A204.1 (cell line): ENCODE results near the gene PAK1.
"Not testable (repeated sequence)": the region's sequence is repeated elsewhere in the genome, so short reads cannot be mapped to it uniquely, and the experiment has no call there.

Experiments
- FAIRE-seq: peaks from 2 replicates; lab custom pipeline; 2012; peaks lifted over from hg19 to GRCh38; lab: Jason Lieb, UNC

The PAK1 gene

DNA sequence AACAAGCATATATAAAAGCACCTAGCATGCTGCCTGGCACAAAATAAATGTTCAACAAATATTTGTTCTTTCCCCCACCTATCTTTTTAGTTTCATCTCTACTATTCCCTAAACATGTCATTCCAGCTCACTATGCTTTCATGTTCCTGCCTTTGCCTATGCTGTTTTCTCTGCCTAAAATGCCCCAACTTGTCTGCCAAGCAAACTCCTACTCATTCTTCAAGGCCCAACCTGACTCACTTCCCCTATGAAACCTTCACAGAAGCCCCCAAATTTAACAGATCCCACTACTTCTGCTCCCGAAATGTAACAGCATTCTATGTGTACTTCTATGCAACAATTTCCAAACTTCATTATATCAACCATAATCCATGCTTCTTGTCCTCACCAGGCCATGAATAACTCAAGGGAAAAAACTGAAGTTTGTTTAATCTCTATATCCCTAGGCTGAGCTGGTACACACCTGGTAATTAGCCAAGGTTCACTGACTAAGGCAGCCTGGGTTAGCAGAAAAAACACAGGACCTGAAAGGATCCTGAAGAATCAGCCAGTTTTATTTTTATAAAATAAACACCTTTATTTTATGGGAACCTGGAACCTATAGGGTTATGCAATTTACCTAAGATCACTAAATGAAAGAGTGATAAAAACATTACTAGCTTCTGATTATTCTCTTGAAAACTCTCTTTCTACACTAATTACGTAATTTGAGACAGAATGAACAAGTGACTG is 72.2 kb downstream of the PAK1 start:
- FAIRE-seq = no peak

DNA sequence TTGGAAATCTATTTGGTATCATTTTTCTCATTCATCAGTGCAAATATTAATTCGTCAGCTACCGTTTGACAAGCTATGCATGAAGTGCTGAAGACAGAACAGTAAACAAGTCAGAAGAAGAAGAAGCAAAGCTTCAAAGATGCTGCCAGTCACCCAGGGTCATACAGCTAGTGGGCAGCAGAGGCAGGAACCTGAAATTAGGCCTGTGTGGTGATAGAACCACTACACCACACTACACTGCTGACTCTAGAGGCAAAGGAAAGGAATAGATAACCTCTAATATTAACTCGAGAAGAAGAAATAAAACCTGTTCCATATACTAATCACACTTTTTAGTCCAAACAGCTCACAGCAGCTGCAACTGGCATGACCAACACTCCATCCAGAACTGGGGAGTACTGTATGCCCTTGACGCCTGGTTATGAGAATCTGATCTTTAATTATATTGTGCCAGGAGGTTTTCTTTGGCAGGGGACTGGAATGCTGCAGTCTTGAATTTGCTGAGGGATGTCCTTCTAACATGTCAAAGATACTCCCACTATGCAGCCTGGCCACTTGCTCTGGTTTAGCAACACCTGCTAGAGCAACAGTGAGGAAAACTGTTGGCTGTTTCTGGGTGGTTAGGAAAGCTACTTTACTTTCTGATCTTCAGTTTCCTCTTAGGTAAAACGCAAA is 73.0 kb downstream of the PAK1 start:
- FAIRE-seq = no peak

DNA sequence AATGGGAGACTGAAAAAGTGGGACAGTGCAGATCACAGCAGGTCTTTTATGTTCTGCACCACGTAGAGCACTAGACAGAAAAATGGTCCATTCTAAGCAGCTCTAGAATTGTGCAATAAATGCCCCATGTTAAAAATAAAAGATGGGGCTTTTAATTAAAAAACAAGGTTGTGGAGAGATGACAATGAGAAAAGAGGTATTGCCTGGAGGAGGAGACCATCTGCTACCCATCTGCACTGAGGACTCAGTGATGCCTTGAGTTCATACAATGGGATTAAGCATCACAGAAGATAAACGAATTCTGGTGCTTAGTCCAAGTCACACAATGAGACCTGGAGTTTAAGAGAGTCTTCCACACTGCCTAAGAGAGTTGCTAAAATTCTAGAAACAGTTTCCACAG is 73.6 kb downstream of the PAK1 start:
- no peak for FAIRE-seq

DNA sequence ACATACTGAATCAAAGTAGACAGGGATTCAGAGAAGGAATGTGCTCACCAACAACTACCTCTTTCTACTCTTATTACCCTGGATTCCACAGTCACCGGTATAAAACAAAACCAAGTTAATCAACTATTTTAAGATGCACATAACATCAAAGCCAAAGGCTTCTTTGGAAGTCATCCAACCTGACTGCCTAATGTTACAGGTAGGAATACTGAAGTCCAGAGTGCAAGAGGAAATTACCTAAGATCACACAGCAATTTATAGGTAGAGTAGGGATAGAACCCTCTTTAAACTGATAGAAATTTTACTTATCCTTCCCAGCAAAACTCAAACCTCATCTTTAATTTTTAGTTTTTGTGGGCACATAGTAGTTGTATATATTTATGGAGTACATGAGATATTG is 76.3 kb downstream of the PAK1 start:
- no peak for FAIRE-seq

DNA sequence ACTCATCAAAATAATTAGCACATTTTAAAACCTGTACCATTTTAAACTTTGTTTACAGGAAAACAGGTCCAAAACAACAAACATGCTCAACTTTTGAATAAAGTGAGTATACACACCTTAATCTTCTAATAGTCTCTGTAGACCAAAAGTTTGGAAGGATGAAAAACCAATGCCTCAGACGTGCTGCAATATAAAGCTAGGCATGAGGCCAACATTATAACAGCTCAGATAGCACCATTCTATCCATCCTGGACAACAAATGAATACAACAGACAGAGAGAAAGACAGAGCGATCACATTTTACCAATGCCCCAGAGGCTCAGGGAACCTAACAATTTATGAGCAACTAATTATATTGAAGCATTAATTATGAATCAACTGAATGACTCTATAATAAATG is 77.0 kb downstream of the PAK1 start:
- FAIRE-seq = no peak

DNA sequence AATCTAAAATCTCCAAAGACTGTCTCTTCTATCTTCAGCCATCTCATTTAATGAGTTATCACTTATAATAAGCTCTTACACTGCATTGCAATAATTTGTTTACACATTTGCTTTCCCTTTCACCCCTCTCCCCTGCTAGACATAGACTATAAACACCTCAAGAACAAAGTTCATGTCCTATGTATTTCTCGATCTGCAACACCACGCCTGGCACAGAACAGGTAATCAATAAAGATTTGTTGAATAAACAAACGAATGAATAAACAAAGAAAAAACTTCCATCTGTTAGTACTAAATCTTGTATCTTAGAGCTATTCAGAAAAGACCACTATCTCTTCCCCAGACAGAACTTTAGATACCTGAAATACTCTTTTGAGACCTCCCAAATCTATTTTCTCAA is 77.6 kb downstream of the PAK1 start:
- FAIRE-seq = no peak

DNA sequence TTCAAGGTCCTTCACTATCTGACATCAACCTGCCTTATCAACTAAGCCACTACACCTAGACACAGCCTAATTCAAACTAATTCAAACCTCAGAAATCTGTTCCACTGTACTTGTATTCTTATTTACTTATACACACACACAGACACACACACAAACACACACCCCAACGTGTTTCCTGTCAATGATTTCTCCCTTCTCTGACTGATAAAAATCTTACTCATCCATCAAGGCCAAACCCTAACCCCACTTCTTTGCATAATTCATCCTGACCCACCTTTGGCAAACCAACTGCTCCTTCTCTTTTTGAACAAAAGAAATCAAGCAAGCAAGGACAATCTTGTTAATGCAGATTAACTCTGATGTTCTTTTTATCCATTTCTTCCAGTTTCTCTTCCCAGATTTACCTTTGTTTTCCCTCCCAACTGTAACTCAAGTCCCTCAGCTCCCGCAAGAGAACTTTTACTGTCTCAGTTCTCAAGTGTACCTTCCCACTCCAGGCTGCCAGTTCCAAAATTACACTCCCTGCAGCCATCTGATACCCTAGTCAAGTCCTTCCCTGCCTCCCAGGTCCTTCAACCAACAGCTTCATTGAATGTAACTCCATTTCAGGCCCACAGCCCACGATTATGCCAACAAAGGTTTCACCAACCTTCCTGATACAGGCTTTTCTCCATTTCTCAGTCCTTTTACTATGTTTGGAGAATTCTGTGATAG is 78.3 kb downstream of the PAK1 start:
- no peak for FAIRE-seq

DNA sequence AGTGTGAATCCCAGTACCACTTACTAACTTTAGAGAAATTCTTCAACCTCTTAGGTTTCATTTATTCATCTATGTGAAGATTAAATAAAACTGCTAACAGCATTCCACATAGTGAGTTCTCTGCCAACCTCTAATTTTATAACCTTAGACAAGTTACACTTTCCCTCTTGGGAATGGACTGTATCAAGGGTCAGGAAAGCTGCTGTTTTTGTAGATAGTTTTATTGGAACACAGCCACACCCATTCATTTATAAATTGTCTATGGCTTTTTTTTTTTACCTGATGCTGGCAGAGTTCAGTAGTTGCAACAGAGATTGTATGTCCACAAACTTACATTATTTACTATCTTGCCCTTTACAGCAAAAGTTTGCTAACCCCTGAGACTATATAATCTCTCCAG is 81.1 kb downstream of the PAK1 start:
- no peak for FAIRE-seq

DNA sequence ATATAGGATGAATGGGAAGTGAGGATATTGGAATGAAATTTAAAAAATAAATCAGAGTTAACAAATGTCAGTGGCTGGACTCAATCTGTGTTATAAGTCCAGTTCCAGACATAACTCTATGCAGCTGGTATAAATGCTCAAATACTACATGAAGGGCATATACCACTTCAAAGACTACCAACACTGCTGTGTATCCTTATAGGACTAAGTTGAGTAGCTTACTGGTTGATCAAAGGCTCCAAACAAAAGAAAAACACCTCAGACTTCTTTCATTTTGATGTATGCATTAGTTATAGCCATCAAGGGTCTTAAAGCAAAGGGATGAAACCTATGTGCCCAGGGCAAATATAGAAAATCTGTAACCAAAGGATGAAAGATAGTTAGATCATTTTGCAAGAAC is 86.2 kb downstream of the PAK1 start:
- no peak for FAIRE-seq

DNA sequence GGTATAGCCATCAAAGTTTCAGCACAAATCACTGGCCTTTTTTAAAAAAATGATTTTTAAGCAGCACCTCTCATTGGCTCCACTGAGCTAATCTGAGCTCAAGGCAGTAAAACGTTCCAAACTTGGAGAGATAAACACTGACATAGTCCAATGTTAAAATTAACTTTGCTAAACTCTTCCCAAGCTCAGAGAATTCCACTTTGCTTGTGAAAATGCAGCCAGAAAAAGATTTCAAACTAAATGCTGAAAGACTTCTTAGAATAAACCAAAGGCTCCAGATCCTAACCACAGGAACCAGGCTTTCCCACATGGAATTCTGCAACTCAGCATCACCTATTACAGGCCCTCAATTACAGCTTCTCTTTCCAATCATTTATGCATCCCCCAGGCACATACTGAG is 87.7 kb downstream of the PAK1 start:
- no peak for FAIRE-seq

DNA sequence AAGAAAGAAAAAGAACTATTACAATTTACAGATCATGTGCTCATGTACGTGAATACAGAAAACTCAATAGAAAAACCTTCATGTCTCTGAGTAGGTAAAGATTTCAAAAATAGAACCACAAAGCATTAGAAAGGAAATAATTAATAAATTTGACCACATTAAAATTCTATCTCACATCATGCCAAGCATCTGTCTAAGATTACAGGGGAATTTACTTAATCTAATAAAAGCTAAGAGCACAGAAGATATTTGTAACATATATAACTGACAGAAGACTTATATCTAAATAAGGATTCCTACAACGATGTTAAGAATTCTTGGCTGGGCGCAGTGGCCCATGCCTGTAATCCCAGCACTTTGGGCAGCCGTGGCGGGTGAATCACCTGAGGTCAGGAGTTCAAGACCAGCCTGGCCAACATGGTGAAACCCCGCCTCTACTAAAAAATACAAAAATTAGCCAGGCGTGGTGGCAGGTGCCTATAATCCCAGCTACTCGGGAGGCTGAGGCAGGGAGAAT is 88.6 kb downstream of the PAK1 start:
- not testable (repeated sequence) for FAIRE-seq

DNA sequence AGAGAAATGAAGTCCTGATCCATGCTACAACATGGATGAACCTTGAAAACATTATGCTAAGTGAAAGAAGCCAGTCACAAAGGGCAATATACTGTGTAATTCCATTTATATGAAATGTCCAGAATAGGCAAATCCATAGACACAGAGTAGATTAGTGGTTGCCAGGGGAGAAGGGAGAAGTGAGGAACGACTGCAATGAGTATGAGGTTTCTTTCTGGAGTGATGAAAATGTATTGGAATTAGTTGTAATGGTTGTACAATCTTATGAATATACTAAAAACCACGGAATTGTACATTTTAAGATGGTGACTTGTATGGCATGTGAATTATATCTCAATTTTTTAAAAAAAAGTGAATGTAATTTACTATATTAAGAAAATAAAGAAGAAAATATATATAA is 89.3 kb downstream of the PAK1 start:
- FAIRE-seq = no peak

DNA sequence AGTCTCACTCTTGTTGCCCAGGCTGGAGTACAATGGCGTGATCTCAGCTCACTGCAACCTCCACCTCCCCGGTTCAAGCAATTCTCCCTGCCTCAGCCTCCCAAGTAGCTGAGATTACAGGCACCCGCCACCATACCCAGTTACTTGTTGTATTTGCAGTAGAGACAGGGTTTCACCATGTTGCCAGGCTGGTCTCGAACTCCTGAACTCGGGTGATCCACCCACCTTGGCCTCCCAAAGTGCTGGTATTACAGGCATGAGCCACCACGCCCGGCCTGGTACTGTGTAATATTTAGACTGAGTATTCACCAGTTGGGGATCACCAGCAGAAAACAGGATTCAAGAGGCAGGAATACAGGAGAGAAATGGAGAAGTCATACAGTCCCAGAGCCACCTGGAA is 90.5 kb downstream of the PAK1 start:
- FAIRE-seq = not testable (repeated sequence)

DNA sequence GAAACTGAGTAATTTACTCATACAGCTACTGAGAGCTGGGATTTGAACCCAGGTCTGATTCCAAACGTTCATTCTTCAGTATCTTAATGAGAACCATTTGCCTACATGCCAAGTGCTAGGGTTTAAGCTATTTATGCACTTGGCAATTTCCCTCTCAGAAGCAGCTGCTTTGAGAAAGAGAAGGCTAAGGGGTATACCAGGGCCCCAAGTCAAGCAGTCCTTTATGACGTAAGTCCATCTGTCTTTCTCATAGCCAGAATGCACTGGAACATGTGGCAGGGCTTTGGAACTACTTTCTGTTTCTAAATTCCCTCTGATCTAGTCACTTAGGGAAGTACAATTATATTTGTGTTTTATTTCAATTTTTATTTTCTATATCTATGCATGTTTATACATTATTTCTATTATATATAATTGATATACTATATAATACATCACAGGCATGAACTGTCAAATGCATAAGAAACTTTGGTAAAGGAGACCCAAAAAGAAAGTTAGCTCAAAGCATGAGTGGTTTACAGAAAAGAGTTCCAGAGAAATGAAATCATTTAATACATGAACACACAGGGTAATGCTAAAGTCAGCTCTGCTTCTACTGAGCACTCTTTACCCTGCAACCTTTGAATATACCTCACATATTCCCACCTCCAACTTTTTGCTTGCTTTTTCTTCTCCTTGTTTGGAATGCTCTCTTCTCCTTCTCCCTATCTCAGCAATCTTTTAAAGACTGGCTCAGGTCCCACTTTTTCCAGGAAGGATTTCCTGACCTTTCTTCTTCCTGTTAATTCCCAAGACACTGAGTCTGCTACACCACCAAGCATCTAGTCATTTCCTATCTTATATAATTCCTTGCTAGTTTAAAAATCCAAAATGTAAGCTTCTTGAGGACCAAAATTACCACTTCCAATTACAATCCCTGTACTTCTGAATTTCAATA is 91.9 kb downstream of the PAK1 start:
- no peak for FAIRE-seq

DNA sequence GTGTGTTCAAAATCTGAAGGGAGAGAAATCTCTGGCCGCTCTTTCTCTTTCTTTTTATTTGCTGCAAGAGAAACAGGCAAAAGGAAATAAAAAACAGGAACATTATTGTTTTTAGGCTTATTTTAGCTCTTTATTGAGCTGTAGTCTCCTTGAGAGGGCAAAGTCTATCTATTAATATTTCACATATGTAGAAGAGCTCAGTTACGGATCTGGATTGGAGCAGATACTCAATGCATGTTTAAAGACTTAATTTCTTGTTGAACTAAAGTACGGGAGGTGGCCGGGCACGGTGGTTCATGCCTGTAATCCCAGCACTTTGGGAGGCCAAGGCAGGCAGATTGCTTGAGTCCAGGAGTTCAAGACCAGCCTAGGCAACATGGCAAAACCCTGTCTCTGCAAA is 94.0 kb downstream of the PAK1 start:
- no peak for FAIRE-seq

DNA sequence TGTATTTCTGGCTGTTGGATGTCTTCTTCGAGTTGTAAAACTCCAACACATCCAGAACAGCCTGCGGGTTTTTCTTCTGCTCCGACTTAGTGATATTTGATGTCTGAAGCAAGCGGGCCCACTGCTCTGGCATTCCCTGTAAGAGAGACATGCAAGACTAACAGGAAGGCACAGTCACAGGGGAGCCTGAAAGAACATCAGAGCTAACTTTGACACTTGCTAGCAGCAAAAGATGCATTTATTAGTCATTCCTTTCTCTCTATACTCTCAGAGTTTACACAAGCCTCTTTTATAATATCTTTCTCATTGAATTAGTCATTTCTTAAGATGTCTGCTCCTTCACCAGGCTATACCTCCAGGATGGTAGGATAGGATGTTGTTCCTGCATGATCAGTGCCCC is 94.6 kb downstream of the PAK1 start:
- no peak for FAIRE-seq

DNA sequence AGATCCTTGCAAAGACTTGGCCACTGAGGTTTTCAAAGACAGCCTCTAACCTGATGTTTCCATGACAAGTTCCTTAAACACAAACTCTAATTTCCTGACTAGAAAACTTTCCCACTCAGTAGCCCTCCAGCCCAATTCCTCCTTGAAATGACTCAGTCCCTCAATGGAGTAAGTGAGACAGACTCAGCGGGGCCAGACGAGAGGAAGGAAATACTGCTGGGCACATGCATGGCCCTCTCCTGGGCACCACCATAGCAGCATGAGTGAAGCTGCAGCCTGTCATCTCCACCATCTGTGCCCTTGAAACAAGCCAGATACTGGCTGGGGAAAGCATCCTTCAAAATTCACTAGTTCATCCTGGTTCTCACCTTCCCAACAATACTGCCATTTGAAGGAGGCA is 96.2 kb downstream of the PAK1 start:
- FAIRE-seq = no peak

DNA sequence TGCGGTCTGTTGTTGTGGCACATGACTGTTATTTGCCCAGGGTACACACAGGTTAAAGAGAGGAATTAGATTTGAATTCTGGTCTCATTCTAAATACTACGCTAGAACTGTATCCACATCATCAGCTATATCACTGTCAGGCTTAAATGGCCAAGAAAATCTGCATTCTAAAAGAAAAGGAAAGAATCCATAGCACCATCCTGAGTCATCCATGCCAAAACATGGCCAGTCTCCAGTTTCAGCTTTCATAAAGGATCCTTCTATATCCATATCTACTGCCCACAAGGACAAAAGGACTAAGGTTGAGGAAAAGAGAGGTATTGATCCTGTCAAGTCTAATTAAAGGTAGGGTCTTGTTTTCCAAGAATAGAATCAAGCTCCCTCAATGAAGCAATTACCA is 98.8 kb downstream of the PAK1 start:
- no peak for FAIRE-seq

DNA sequence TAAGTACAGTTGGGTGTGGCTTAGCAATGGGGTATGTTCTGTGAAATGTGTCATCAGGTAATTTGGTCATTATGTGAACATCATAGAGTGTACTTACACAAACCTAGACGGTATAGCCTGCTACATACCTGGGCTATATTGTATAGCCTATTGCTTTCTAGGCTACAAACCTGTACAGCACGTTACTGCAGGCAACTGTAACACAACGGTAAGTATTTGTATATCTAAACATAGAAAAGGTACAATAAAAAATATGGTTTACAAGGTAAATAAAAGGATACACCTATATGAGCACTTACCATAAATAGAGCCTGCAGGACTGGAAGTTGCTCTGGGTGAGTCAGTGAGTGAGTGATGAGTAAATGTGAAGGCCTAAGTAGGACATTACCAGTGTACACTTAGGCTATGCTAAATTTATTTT is 99.3 kb downstream of the PAK1 start:
- FAIRE-seq = no peak

DNA sequence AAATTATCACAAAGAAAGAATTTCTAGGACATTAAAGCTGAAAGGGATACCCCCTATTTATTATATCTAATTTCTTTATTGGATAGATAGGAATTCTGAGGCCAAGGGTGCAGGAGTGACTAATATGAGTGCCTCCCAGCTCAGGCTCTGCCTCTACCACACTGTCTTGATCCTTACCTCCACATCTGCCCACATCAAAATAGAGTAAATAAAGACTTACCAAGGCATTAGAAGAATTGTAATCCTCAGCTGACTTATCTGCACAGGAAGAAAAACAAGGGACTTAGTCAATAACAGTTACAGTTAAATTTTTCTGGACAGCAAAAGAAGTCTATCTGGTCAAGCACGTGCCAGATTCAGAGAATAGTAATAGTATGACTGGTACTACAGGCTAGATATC is 99.8 kb downstream of the PAK1 start:
- FAIRE-seq = no peak

DNA sequence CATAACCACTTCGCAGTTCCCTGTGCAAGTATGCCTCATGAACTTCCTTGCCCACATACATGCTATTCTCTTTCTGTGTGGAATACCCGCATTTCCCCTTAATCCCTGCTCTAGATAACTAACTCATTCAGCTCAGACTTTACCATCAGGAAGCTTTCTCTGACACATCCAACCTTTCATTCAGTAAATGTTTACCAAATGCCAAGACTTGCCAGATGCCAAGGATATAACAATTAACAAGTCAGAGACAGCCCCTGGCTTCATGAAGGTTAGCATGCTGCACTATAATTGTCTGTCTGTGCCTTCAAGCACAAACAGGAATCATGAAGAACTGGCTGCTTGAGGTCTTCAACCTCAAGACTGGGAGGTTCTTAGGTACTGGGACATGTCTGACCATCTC is 101.2 kb downstream of the PAK1 start:
- FAIRE-seq = no peak

DNA sequence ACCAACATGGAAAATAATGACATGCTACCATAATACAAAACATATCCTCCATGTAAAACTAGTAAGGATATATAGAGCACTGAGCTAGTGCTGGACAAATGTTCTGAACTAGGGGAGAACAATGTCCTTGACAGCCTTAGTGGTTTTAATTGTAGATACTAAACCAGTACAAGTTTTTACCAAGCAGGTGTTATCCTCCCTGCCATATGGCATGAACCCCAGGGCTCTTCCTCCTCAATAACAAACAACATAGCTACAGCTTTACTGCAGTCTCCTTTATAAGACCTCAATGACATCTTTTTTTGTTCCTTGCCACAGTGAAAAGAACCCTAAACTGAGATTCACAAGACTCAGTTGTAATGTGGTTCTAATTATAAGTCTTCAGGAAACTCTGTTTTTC is 102.2 kb downstream of the PAK1 start:
- no peak for FAIRE-seq
